Stomach (tissue), 19 donors: ENCODE measurements around the gene HSF4. TPM values are rescaled to one million over a fixed set of nuclear protein-coding genes. Genes with fewer than 3 reads are reported as not detected.

Experiments
- DNase-seq, 2 donors: peaks; one replicate each; pipeline versions ENCODE4 v3.0.0 to v3.0.0-alpha.2; 2013 to 2019
- H3K27ac ChIP-seq, 5 donors: fragments of 200-600 bp in 4 of 5; sonication (generic) in 4 of 5; one replicate each; pipeline ENCODE4 v1.5.1; 2013 to 2019; ENCODE audit warnings: mild to moderate bottlenecking in 1 of 5, moderate library complexity in 1 of 5
- H3K27me3 ChIP-seq, 3 donors: fragments of 200-600 bp; sonication (generic); one replicate each; pipeline ENCODE4 v1.5.1; 2017 to 2019; ENCODE audit warnings: mixed run types in 1 of 3
- H3K36me3 ChIP-seq, 4 donors: fragments of 200-600 bp; sonication (generic); 1 replicate in 3 of 4; 2 replicates in 1 of 4; pipeline ENCODE4 v1.5.1; 2016 to 2019
- H3K4me1 ChIP-seq, 4 donors: fragments of 200-600 bp; sonication (generic); one replicate each; pipeline ENCODE4 v1.5.1; 2016 to 2019
- H3K4me3 ChIP-seq, 4 donors: fragments of 200-600 bp; sonication (generic) in 3 of 4; one replicate each; pipeline ENCODE4 v1.5.1; 2016 to 2019; ENCODE audit warnings: mild to moderate bottlenecking in 1 of 4
- H3K9me3 ChIP-seq, 4 donors: fragments of 200-600 bp; sonication (generic); one replicate each; pipeline ENCODE4 v1.5.1; 2016 to 2019
- CTCF ChIP-seq, 7 experiments: fragments of 450-650 bp in 4 of 7; fragments of 200-600 bp in 3 of 7; sonication (generic) in 3 of 7; IDR thresholded peaks; one replicate each; pipeline ENCODE4 v1.5.1; 2016 to 2019; ENCODE audit warnings: antibody characterized with exemption in 7 of 7, control low read depth in 2 of 7, mild to moderate bottlenecking in 1 of 7
- EP300 ChIP-seq: sonication (generic); formaldehyde crosslinking; IDR thresholded peaks from one replicate; pipeline ENCODE4 v1.6.1; 2017; ENCODE audit warnings: antibody characterized with exemption
- POLR2A ChIP-seq, 4 donors: fragments of 450-650 bp; IDR thresholded peaks; one replicate each; pipeline ENCODE4 v1.6.1; 2016; ENCODE audit warnings: antibody characterized with exemption in 4 of 4, control low read depth in 2 of 4, mild to moderate bottlenecking in 1 of 4, moderate library complexity in 1 of 4
- POLR2AphosphoS5 ChIP-seq, 3 donors: sonication (generic); formaldehyde crosslinking; IDR thresholded peaks; one replicate each; pipeline ENCODE4 v1.6.1; 2016; ENCODE audit warnings: antibody characterized with exemption in 3 of 3
- WGBS, 5 donors: extraction: QIAGEN DNeasy Blood & Tissue Kit in 3 of 5; methylation state at CpG; one replicate each; pipeline versions ENCODE4 v1.1.5 to v1.1.7; 2013 to 2018; 5-methylcytosine and 5-hydroxymethylcytosine counted together
- intact Hi-C: fragments of 100-400 bp; cut with DNase I; formaldehyde crosslinking; loops from one replicate; pipeline ENCODE4 v1.15.1; 2023; ENCODE audit warnings: low total_unique reads
- long read RNA-seq, 10 donors: transcript quantifications; one replicate each; lab custom pipeline, GENCODE V29; 2026
- polyA plus RNA-seq, 3 donors: library from polyadenylated mRNA; stranded (reverse); fragments of 200-250 nt; gene quantifications; one replicate each; pipeline ENCODE4 v1.2.3, GENCODE V29; 2013
- total RNA-seq, 5 donors: library from RNA; depleted of rRNA; stranded (reverse); fragments of >200 nt; gene quantifications; one replicate each; pipeline versions ENCODE4 v1.1.0 to v1.2.3, GENCODE V29; 2014 to 2016
- donor health status: healthy with polysubstance abuse.
- donor health status: Bipolar disorder and iron deficiency.
- donor health status: healthy.

HSF4 gene
- 100 to 1,000 TPM in 1 of 5 donors, 10 to 100 TPM in 3, 1 to 10 TPM in 1; 9.5 to 630 (median 36.5) TPM for total RNA-seq
- polyA plus RNA-seq: 10 to 100 TPM; 23.8 to 65.4 (median 27.9) TPM
- long read RNA-seq, donor 1: 0 reads
- long read RNA-seq, donor 2: 0 reads
- long read RNA-seq, donor 3: 0 reads
- long read RNA-seq, donor 4: 0 reads
- long read RNA-seq, donor 5: 0 reads
- long read RNA-seq, donor 6: 0 reads
- long read RNA-seq, donor 7: 0 reads
- long read RNA-seq, donor 8: 0 reads
- long read RNA-seq, donor 9: 0 reads
- long read RNA-seq, donor 10: 0 reads

- TF ChIP-seq CTCF (IDR thresholded peaks at IDR 0.05) (no peak), POLR2A (IDR thresholded peaks at IDR 0.05) (no peak), POLR2AphosphoS5 (IDR thresholded peaks at IDR 0.05) (peak in 2 of 3 donors; percentile 35 to 40)
- peak; percentile 75 to 79 for DNase-seq
- Histone ChIP-seq H3K9me3 (no peaks in the 10 kb centered on the region), H3K36me3 (no peaks in the 10 kb centered on the region), H3K27me3 (peaks cover 0 to 76% (median 25%) of the 10 kb centered on the region in 3 donors), H3K4me3 (peak within 1 kb of the TSS; percentile 30 to 49 (median 36)), H3K4me1 (peaks cover 47 to 76% (median 67%) of the 10 kb centered on the region in 4 donors), H3K27ac (peak within 1 kb of the TSS in 4 of 5 donors; percentile 42 to 80 (median 74))
- intact Hi-C loops: no loop called here
- 2 to 17% (median 2%) methylated on average over 6 to 41 of the region's 41 CpGs for WGBS, 5 donors
These were observed at the start of gene HSF4 for GRCh38 chr16:67164599-67165061. Gene HSF4, plus strand, starts transcription at chr16:67164745. Its CDS starts 67 bp downstream, at chr16:67164812.

GRCh38 chr16:67114793-67115192 is 49.8 kb upstream of the HSF4 start:
- 73 to 95% (median 90%) methylated on average over 2 of the region's 2 CpGs for WGBS, 5 donors
- Histone ChIP-seq H3K4me3 (no peak overlapping the region), H3K36me3 (peaks cover 2 to 5% (median 2%) of the 10 kb centered on the region in 4 donors), H3K9me3 (no peaks in the 10 kb centered on the region), H3K4me1 (peaks cover 18 to 62% (median 32%) of the 10 kb centered on the region in 4 donors), H3K27ac (no peak overlapping the region), H3K27me3 (no peaks in the 10 kb centered on the region)
- no peak for DNase-seq
- TF ChIP-seq EP300 (no peak), POLR2AphosphoS5 (IDR thresholded peaks at IDR 0.05) (no peak), CTCF (IDR thresholded peaks at IDR 0.05) (no peak), POLR2A (IDR thresholded peaks at IDR 0.05) (no peak)
- intact Hi-C loops: no loop called here

GRCh38 chr16:67115639-67116038 is 48.9 kb upstream of the HSF4 start:
- no peak for TF ChIP-seq CTCF (IDR thresholded peaks at IDR 0.05)
- no peak for TF ChIP-seq POLR2AphosphoS5 (IDR thresholded peaks at IDR 0.05)
- TF ChIP-seq POLR2A (IDR thresholded peaks at IDR 0.05): no peak
- no peak for TF ChIP-seq EP300
- H3K4me3 ChIP-seq: no peak overlapping the region
- H3K27me3 ChIP-seq: no peaks in the 10 kb centered on the region
- peaks cover 12 to 57% (median 27%) of the 10 kb centered on the region in 4 donors for H3K4me1 ChIP-seq
- no peak for DNase-seq
- H3K36me3 ChIP-seq: peaks cover 9 to 13% (median 10%) of the 10 kb centered on the region in 4 donors
- no peak overlapping the region for H3K27ac ChIP-seq
- WGBS, 5 donors: 78 to 87% (median 86%) methylated on average over 7 of the region's 7 CpGs
- intact Hi-C loops: no loop called here
- no peaks in the 10 kb centered on the region for H3K9me3 ChIP-seq

GRCh38 chr16:67116388-67117311 is 47.9 kb upstream of the HSF4 start:
- intact Hi-C loops: no loop called here
- no peak overlapping the region for H3K4me3 ChIP-seq
- TF ChIP-seq POLR2A (IDR thresholded peaks at IDR 0.05): no peak
- no peak for TF ChIP-seq POLR2AphosphoS5 (IDR thresholded peaks at IDR 0.05)
- no peak for TF ChIP-seq CTCF (IDR thresholded peaks at IDR 0.05)
- no peak for TF ChIP-seq EP300
- H3K27me3 ChIP-seq: no peaks in the 10 kb centered on the region
- 76 to 80% (median 78%) methylated on average over 13 of the region's 13 CpGs for WGBS, 5 donors
- no peak for DNase-seq
- peaks cover 2 to 47% (median 17%) of the 10 kb centered on the region in 4 donors for H3K4me1 ChIP-seq
- peaks cover 17 to 23% (median 21%) of the 10 kb centered on the region in 4 donors for H3K36me3 ChIP-seq
- no peaks in the 10 kb centered on the region for H3K9me3 ChIP-seq
- H3K27ac ChIP-seq: peak overlapping the region in 2 of 5 donors; percentile 25 to 50
